K562 (cell line): Measurements from ENCODE around the gene MAP7D1. TPM values are rescaled to one million over a fixed set of nuclear protein-coding genes. Genes with fewer than 3 reads are reported as not detected.

Experiments used
- ATAC-seq: fragments of 200-7000 bp; cut with Tn5 transposase; 3 replicates; pipeline ENCODE4 v1.9.1; 2020; ENCODE audit warnings: moderate library complexity
- BruUV-seq: library from RNA; stranded (reverse); fragments of 400-500 nt; replicated peaks from 2 replicates; lab custom pipeline; 2021; lab: Mats Ljungman, UMichigan
- CTCF ChIA-PET: fragments of 300-600 bp; formaldehyde crosslinking; extraction: SDS; loops from one replicate; lab custom pipeline; 2021; ENCODE audit warnings: low intra/inter-chr PET ratio; lab: Yijun Ruan, JAX
- POLR2A ChIA-PET: fragments of 300-600, 350-650 bp; sonication (Branson Sonifier 250); formaldehyde crosslinking; extraction: SDS; loops from one replicate; lab custom pipeline; 2021; ENCODE audit warnings: antibody characterized with exemption, inconsistent platforms; lab: Yijun Ruan, JAX
- DNase-seq, 4 experiments: peaks; one replicate each; pipeline versions ENCODE4 v3.0.0 to v3.0.0-alpha.2; 2011 to 2018; ENCODE audit warnings: low spot score in 3 of 4, mixed read lengths in 3 of 4; ENCODE audit errors: extremely low read depth in 1 of 4
- FAIRE-seq: peaks from 2 replicates; lab custom pipeline; 2011; peaks lifted over from hg19 to GRCh38; lab: Jason Lieb, UNC
- H2AFZ ChIP-seq: 2 replicates; pipeline ENCODE4 v1.6.0; 2011; ENCODE audit warnings: low read depth, low read length, control low read depth, inconsistent platforms
- H3K27ac ChIP-seq: fragments of 200-600 bp; 3 replicates; pipeline ENCODE4 v1.8.0; 2011; ENCODE audit warnings: low read depth, mild to moderate bottlenecking, control low read depth, inconsistent platforms, low read length, moderate library complexity, mixed read lengths; ENCODE audit errors: extremely low read depth
- H3K27me3 ChIP-seq, 2 experiments: fragments of 300-600 bp in 1 of 2; 2 replicates in 1 of 2; 3 replicates in 1 of 2; pipeline versions ENCODE4 v1.6.0 to v1.8.0; 2011; ENCODE audit warnings: inconsistent platforms in 2 of 2, low read length in 2 of 2, mild to moderate bottlenecking in 1 of 2, mixed read lengths in 1 of 2, moderate library complexity in 1 of 2; ENCODE audit not compliant: control insufficient read depth in 2 of 2, insufficient read depth in 2 of 2
- H3K36me3 ChIP-seq: fragments of 300-600 bp; 3 replicates; pipeline ENCODE4 v1.8.0; 2011; ENCODE audit warnings: mild to moderate bottlenecking, low read length, inconsistent platforms; ENCODE audit not compliant: control insufficient read depth, insufficient read depth
- H3K4me1 ChIP-seq, 2 experiments: fragments of 200-600 bp in 1 of 2; replicated peaks in 1 of 2; 2 replicates in 1 of 2; 3 replicates in 1 of 2; pipeline versions ENCODE4 v1.5.1 to v1.8.0; 2011; ENCODE audit warnings: inconsistent platforms in 2 of 2, low read length in 2 of 2, mild to moderate bottlenecking in 1 of 2, mixed read lengths in 1 of 2, moderate library complexity in 1 of 2; ENCODE audit not compliant: control insufficient read depth in 2 of 2, insufficient read depth in 2 of 2
- H3K4me2 ChIP-seq: 2 replicates; pipeline ENCODE4 v1.6.1; 2011; ENCODE audit warnings: low read length, control low read depth, inconsistent platforms, mixed read lengths; ENCODE audit not compliant: insufficient read depth
- H3K4me3 ChIP-seq: fragments of 200-600 bp; sonication (generic), shearing (Covaris generic); 2 replicates; pipeline ENCODE4 v1.5.1; 2016; ENCODE audit warnings: control low read depth, inconsistent platforms
- H3K79me2 ChIP-seq: fragments of 200-600 bp; 3 replicates; pipeline ENCODE4 v1.8.0; 2011; ENCODE audit warnings: low read length, inconsistent platforms; ENCODE audit not compliant: control insufficient read depth, insufficient read depth
- H3K9ac ChIP-seq, 2 experiments: 2 replicates each; pipeline versions ENCODE4 v1.6.0 to v1.6.1; 2011; ENCODE audit warnings: low read depth in 2 of 2, low read length in 2 of 2, control low read depth in 1 of 2, inconsistent platforms in 1 of 2, mild to moderate bottlenecking in 1 of 2, mixed read lengths in 1 of 2; ENCODE audit not compliant: insufficient read depth in 1 of 2
- H3K9me1 ChIP-seq: one replicate; pipeline ENCODE4 v1.6.0; 2011; ENCODE audit warnings: inconsistent platforms, mild to moderate bottlenecking, low read length, moderate library complexity; ENCODE audit not compliant: control insufficient read depth, insufficient read depth
- H3K9me3 ChIP-seq: replicated peaks from 2 replicates; pipeline ENCODE4 v1.5.1; 2011; ENCODE audit warnings: low read depth, low read length, inconsistent platforms; ENCODE audit not compliant: control insufficient read depth, insufficient read depth
- H4K20me1 ChIP-seq: replicated peaks from 2 replicates; pipeline ENCODE4 v1.6.1; 2011; ENCODE audit warnings: low read length, inconsistent platforms, mixed read lengths; ENCODE audit not compliant: control insufficient read depth, insufficient read depth
- CBX2 ChIP-seq: fragments of 200-600 bp; sonication (generic); IDR thresholded peaks from one replicate; pipeline ENCODE4 v1.6.1; 2012; ENCODE audit warnings: mild to moderate bottlenecking, low read length, inconsistent platforms; ENCODE audit not compliant: insufficient read depth, poor library complexity, severe bottlenecking
- DACH1 ChIP-seq: fragments of 450-650 bp; IDR thresholded peaks from 2 replicates; pipeline ENCODE4 v1.6.1; 2018; ENCODE audit not compliant: partially characterized antibody
- HDAC2 ChIP-seq: fragments of 450-650 bp; IDR thresholded peaks from 2 replicates; pipeline ENCODE4 v1.6.1; 2016; ENCODE audit warnings: mild to moderate bottlenecking
- KLF16 ChIP-seq: IDR thresholded peaks from 2 replicates; pipeline ENCODE4 v1.6.1; 2016; ENCODE audit warnings: antibody characterized with exemption
- MTA2 ChIP-seq: fragments of 450-650 bp; IDR thresholded peaks from 2 replicates; pipeline ENCODE4 v1.6.1; 2016; ENCODE audit warnings: low read depth
- TCF3 ChIP-seq: sonication (generic); formaldehyde crosslinking; IDR thresholded peaks from 2 replicates; pipeline ENCODE4 v1.4.0; 2020; ENCODE audit warnings: mild to moderate bottlenecking, missing genetic modification reagents
- ZBTB9 ChIP-seq: fragments of 450-650 bp; formaldehyde crosslinking; IDR thresholded peaks from 2 replicates; pipeline ENCODE4 v1.4.0; 2020; ENCODE audit warnings: mild to moderate bottlenecking, moderate library complexity
- ZFPM2 ChIP-seq: fragments of 250-450 bp; sonication (Bioruptor Pico); IDR thresholded peaks from 2 replicates; pipeline ENCODE4 v1.5.1; 2022; ENCODE audit warnings: mild to moderate bottlenecking
- ZNF586 ChIP-seq: fragments of 450-650 bp; formaldehyde crosslinking; conservative IDR thresholded peaks from 2 replicates; pipeline ENCODE4 v1.4.0; 2020; ENCODE audit warnings: mild to moderate bottlenecking, moderate library complexity
- WGBS: fragments of 100-300 bp; shearing (Covaris generic); methylation state at CpG from one replicate; pipeline ENCODE4 v1.1.6; 2016; ENCODE audit warnings: low coverage, mixed read lengths; ENCODE audit not compliant: insufficient coverage; ENCODE audit errors: missing lambda C conversion rate; 5-methylcytosine and 5-hydroxymethylcytosine counted together
- in situ Hi-C: fragments of 300-500 bp; cut with MboI; formaldehyde crosslinking; loops from 4 replicates; pipeline ENCODE4 v1.15.0; 2018; ENCODE audit warnings: inconsistent platforms, mixed read lengths
- intact Hi-C: fragments of 100-400 bp; cut with micrococcal nuclease; formaldehyde crosslinking; loops from 2 replicates; pipeline ENCODE4 v1.14.2; 2022
- polyA plus RNA-seq, 8 experiments: library from polyadenylated mRNA; depleted of rRNA in 4 of 8; stranded (reverse) in 5 of 8; unstranded in 3 of 8; fragments of >200 nt; fragmentation: Nextera tagmentation in 2 of 8; fragmentation: Illumina TruSeq in 1 of 8; extraction: Ambion mirVana in 2 of 8; extraction: Trizol in 1 of 8; gene quantifications; 2 replicates each; pipeline versions ENCODE4 v1.2.1 to v1.2.3, GENCODE V29; 2011 to 2014; ENCODE audit warnings: inconsistent platforms in 1 of 8, missing spikeins in 1 of 8
- total RNA-seq, 7 experiments: library from RNA; depleted of rRNA in 6 of 7; stranded (reverse); fragments of >200 nt in 6 of 7; fragmentation: Illumina TruSeq in 2 of 7; extraction: Trizol in 2 of 7; gene quantifications; 2 replicates each; pipeline versions ENCODE4 v1.2.1 to v1.2.3, GENCODE V29; 2011 to 2021; ENCODE audit warnings: low replicate concordance in 1 of 7

The MAP7D1 gene
- total and polyA plus RNA-seq, 9 of the 15 experiments (the other 6 are each of a cell fraction or from before 2014, with no cell fraction given) = 3.6 to 108 (median 34.5) TPM

- 32% methylated on average over 2 of the region's 2 CpGs for WGBS
- no peaks in the 10 kb centered on the region for H3K27me3 ChIP-seq
- DNase-seq (no peak), ATAC-seq (peak; percentile 15; the same call in 2 of the 3 replicates), FAIRE-seq (no peak)
- no peak overlapping the region for H2AFZ ChIP-seq
- TF ChIP-seq ZBTB9 (no peak), MTA2 (no peak), DACH1 (no peak), CBX2 (no peak), ZFPM2 (CRISPR knock-in tag) (no peak), TCF3 (CRISPR knock-in tag) (no peak), KLF16 (no peak), HDAC2 (no peak), ZNF586 (CRISPR knock-in tag) (no peak)
- H3K9me3 ChIP-seq = no peaks in the 10 kb centered on the region
- no peaks in the 10 kb centered on the region for H3K9me1 ChIP-seq
- H3K36me3 ChIP-seq = peaks cover 37% of the 10 kb centered on the region
- no peaks in the 10 kb centered on the region for H3K79me2 ChIP-seq
- H3K4me1 ChIP-seq = peaks cover 2 to 19% of the 10 kb centered on the region in 2 experiments; a peak in 4 of 5 replicates
- intact Hi-C loops = loop anchor here (10.0 kb wide), 1 partner anchor 242 kb away; no protein-coding TSS in a partner anchor
- no peak overlapping the region for H3K27ac ChIP-seq
- no peak overlapping the region for H3K4me2 ChIP-seq
- no TSS peak for BruUV-seq
- ChIA-PET CTCF (no interaction called here), POLR2A (interaction anchor here (0.6 to 1.8 kb wide), 11 partner anchors 8 to 107 kb away, joined by 3 to 8 read pairs (median 4); partner anchors contain the start of genes MAP7D1 and TRAPPC3)
- no peak overlapping the region for H3K4me3 ChIP-seq
- in situ Hi-C loops = no loop called here
- no peak overlapping the region for H3K9ac ChIP-seq
- 0 out of 2 replicates have a peak, but pooled peaks cover 4% of the 10 kb centered on the region for H4K20me1 ChIP-seq
These were observed 26.8 kb downstream of the MAP7D1 start for GRCh38 chr1:36182734-36183133.
